Ovary (tissue), 9 donors: ENCODE data around the gene GRK1. TPM values are rescaled to one million over a fixed set of nuclear protein-coding genes. Genes with fewer than 3 reads are reported as not detected.

ENCODE experiments used
- DNase-seq, 5 donors: peaks; one replicate each; pipeline ENCODE4 v3.0.0-alpha.2; 2019 to 2020
- H3K27ac ChIP-seq, 2 donors: fragments of 200-600 bp; one replicate each; pipeline versions ENCODE4 v1.5.1 to v1.8.0; 2019 to 2022
- H3K27me3 ChIP-seq: fragments of 200-600 bp; one replicate; pipeline ENCODE4 v1.8.0; 2022
- H3K36me3 ChIP-seq: fragments of 200-600 bp; sonication (generic); one replicate; pipeline ENCODE4 v1.5.1; 2019
- H3K4me1 ChIP-seq: one replicate; pipeline ENCODE4 v1.8.1; 2013; ENCODE audit warnings: mild to moderate bottlenecking, moderate library complexity; ENCODE audit not compliant: insufficient read depth
- H3K4me3 ChIP-seq: fragments of 200-600 bp; sonication (generic); one replicate; pipeline ENCODE4 v1.5.1; 2017
- H3K9me3 ChIP-seq, 2 donors: fragments of 200-600 bp in 1 of 2; sonication (generic) in 1 of 2; one replicate each; pipeline versions ENCODE4 v1.5.1 to v1.8.1; 2013 to 2019; ENCODE audit warnings: mild to moderate bottlenecking in 1 of 2, moderate library complexity in 1 of 2
- CTCF ChIP-seq, 3 donors: fragments of 450-650 bp in 2 of 3; fragments of 200-600 bp in 1 of 3; IDR thresholded peaks; one replicate each; pipeline versions ENCODE4 v1.5.1 to v1.8.0; 2016 to 2022; ENCODE audit warnings: antibody characterized with exemption in 3 of 3, mild to moderate bottlenecking in 1 of 3
- EP300 ChIP-seq: sonication (generic); formaldehyde crosslinking; IDR thresholded peaks from one replicate; pipeline ENCODE4 v1.6.1; 2017; ENCODE audit warnings: antibody characterized with exemption
- POLR2A ChIP-seq: fragments of 450-650 bp; IDR thresholded peaks from one replicate; pipeline ENCODE4 v1.6.1; 2017; ENCODE audit warnings: antibody characterized with exemption, mild to moderate bottlenecking, moderate library complexity
- WGBS, 3 donors: extraction: QIAGEN DNeasy Blood & Tissue Kit in 1 of 3; methylation state at CpG; one replicate each; pipeline versions ENCODE4 v1.1.5 to v1.1.7; 2013 to 2017; 5-methylcytosine and 5-hydroxymethylcytosine counted together
- intact Hi-C, 4 donors: fragments of 100-400 bp; cut with DNase I; formaldehyde crosslinking; loops; one replicate each; pipeline versions ENCODE4 v1.11.0 to v1.15.1; 2022 to 2023
- polyA plus RNA-seq, 2 donors: library from polyadenylated mRNA; stranded (reverse); fragments of 200-250 nt in 1 of 2; fragments of 350-450 nt in 1 of 2; fragmentation: Illumina TruSeq in 1 of 2; extraction: RNeasy Lipid Tissue Mini Kit (QIAGEN cat#74804) in 1 of 2; gene quantifications; one replicate each; pipeline ENCODE4 v1.2.3, GENCODE V29; 2013 to 2014
- total RNA-seq, 7 donors: library from RNA; depleted of rRNA in 2 of 7; stranded (reverse); fragments of >200 nt in 2 of 7; fragmentation: NEBNext Ultra II Directional in 3 of 7; extraction: Animal tissue kit (Norgen Biotek cat#: 25700) in 3 of 7; gene quantifications; one replicate each; pipeline versions ENCODE4 v1.1.0 to v1.2.4, GENCODE V29; 2016 to 2023
- donor health status: DM: no; HTN: no; CAD: no; lungs with moderate emphysema.
- donor health status: DM: no; HTN: no; CAD: no.
- donor health status: Bipolar disorder and iron deficiency.
- donor health status: DM: yes; HTN: yes; CAD: no.
- donor health status: DM: no; HTN: no; CAD: no.
- donor health status: DM: yes; HTN: yes; CAD: no.

Gene GRK1
- total and polyA plus RNA-seq, 9 donors, result 0.02 to 0.10 (median 0.07) TPM; not detected in 6

- 83 to 86% (median 83%) methylated on average over 16 of the region's 16 CpGs for WGBS, 3 donors
- H3K36me3 ChIP-seq, result no peaks in the 10 kb centered on the region
- no peaks in the 10 kb centered on the region for H3K9me3 ChIP-seq
- intact Hi-C loops, result no loop called here
- no peaks in the 10 kb centered on the region for H3K27me3 ChIP-seq
- TF ChIP-seq EP300 (no peak), POLR2A (no peak), CTCF (IDR thresholded peaks at IDR 0.05) (no peak)
- H3K27ac ChIP-seq, result no peak overlapping the region
- H3K4me1 ChIP-seq, result peaks cover 2% of the 10 kb centered on the region
- no peak for DNase-seq
- no peak overlapping the region for H3K4me3 ChIP-seq
Observed at GRCh38 chr13:113728571-113729054, 61.6 kb downstream of the GRK1 start.

GRCh38 chr13:113729187-113730019 lies 62.4 kb downstream of the GRK1 start:
- no peak overlapping the region for H3K4me3 ChIP-seq
- peaks cover 2% of the 10 kb centered on the region for H3K4me1 ChIP-seq
- TF ChIP-seq CTCF (IDR thresholded peaks at IDR 0.05) (no peak), EP300 (no peak), POLR2A (no peak)
- H3K27me3 ChIP-seq, result no peaks in the 10 kb centered on the region
- intact Hi-C loops, result no loop called here
- no peak overlapping the region for H3K27ac ChIP-seq
- 22 to 53% (median 27%) methylated on average over 34 of the region's 34 CpGs for WGBS, 3 donors
- no peak for DNase-seq
- no peaks in the 10 kb centered on the region for H3K9me3 ChIP-seq
- H3K36me3 ChIP-seq, result no peaks in the 10 kb centered on the region

GRCh38 chr13:113730258-113730691 lies 63.3 kb downstream of the GRK1 start:
- Histone ChIP-seq H3K36me3 (no peaks in the 10 kb centered on the region), H3K27me3 (no peaks in the 10 kb centered on the region), H3K27ac (no peak overlapping the region), H3K9me3 (no peaks in the 10 kb centered on the region), H3K4me1 (no peaks in the 10 kb centered on the region), H3K4me3 (no peak overlapping the region)
- no peak for TF ChIP-seq POLR2A
- DNase-seq, result no peak
- intact Hi-C loops, result no loop called here
- 37 to 67% (median 58%) methylated on average over 20 to 21 of the region's 21 CpGs for WGBS, 3 donors

GRCh38 chr13:113730831-113731191 lies 63.8 kb downstream of the GRK1 start:
- Histone ChIP-seq H3K27me3 (no peaks in the 10 kb centered on the region), H3K4me3 (no peak overlapping the region), H3K4me1 (no peaks in the 10 kb centered on the region), H3K27ac (no peak overlapping the region), H3K36me3 (no peaks in the 10 kb centered on the region), H3K9me3 (no peaks in the 10 kb centered on the region)
- intact Hi-C loops, result no loop called here
- WGBS, 3 donors, result 87 to 95% (median 92%) methylated on average over 4 of the region's 4 CpGs
- TF ChIP-seq POLR2A (no peak), EP300 (no peak), CTCF (IDR thresholded peaks at IDR 0.05) (no peak)
- DNase-seq, result no peak
